ENCODE data around the gene SORBS2.

The SORBS2 gene

DNA sequence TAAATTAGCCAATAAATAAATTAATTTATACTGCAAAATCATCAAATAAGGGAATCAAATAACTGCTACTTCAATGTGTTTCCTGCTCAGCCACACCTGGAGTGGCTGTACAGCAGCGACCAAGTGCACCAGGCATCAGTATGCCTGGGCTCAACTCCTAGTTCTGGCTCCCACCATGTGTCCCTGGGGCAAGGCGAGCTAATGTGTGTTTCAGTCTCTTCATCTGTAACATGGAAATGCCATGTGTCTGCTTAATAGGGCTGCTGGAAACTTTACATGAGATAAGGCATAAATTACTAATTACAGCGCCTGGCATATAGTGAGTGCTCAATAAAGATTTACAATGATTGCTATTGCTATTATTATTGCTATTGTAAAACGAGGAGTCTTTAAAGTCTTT, 167.6 kb downstream of the SORBS2 start:
- DNase-seq (ENCODE audit: low read depth in 2 of 3, low spot score in 2 of 3), result no peak

DNA sequence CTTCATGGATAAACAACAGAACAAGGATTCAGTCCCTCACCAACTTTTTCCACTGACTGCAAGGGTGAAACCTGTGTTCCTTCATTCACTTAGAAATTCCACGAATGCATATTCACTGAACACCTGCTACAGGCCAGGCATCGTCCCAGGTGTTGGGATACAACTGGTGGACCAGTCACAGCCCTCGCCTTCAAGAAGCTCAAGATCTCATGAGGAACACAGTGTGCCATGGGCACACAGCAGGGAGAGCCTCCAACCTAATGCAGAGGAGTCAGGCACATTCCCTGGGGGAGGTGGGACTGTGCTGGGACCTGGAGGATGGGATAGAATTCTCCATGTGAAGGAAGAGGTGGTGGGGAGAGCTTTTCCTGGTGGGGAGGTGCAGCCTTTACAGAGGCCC, 169.1 kb downstream of the SORBS2 start:
- no peak for DNase-seq (ENCODE audit: low read depth in 2 of 3, low spot score in 2 of 3)

- DNase-seq (ENCODE audit: low read depth in 2 of 3, low spot score in 2 of 3), result no peak
These were observed 171.0 kb downstream of the SORBS2 start for GRCh38 chr4:185640811-185641675.

- DNase-seq (ENCODE audit: low read depth in 2 of 3, low spot score in 2 of 3), result no peak
These were observed 173.3 kb downstream of the SORBS2 start for GRCh38 chr4:185638548-185639301.

DNA sequence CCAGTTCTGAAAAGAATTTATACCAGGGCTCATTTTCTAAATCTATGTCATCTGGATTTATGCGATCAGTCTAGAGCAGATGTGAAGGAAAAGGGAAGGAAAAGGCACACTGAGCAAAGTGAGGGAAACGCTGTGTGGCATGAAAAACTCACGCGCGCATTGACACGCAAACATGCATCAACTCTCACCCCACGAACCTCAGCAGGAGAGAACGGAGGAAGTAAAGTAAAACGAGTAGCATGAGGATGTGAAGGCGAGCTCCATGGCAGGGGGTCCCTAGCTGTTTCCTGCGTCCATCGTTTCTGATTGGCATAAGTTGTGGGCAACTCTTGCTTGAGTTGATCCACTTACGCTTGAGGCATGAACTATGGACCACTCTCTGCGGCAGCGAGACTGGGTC, 173.9 kb downstream of the SORBS2 start:
- DNase-seq (ENCODE audit: low read depth in 2 of 3, low spot score in 2 of 3), result no peak

DNA sequence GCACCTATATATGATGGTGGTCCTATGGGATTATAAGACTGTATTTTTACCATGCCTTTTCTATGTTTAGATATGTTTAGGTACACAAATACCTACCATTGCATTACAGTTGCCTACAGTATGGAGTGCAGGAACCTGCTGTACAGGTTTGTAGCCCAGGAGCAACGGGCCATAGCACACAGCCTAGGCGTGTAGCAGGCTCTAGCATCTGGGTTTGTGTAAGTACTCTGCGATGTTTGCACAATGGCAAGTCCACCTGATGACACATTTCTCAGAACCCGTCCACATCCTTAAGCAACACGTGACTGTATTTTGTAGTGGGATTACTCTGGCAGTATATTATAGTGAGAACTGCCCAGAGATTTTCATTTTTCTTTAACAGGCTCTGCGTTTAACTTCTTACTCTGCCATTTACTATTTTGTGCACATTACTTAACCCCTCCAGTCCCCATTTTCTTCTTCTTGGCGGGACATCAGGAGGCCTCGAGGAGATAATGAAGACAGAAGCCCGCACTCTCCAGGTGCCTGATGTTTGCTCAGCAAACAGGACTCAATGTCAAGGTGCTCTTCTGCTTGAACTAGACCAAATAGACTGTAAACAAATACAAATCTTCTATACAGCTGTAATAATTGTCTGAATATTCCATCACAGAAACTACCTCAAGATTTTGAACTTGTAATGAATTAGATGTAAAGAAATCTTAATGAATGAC, 174.7 kb downstream of the SORBS2 start:
- DNase-seq (ENCODE audit: low read depth in 2 of 3, low spot score in 2 of 3), result no peak

DNA sequence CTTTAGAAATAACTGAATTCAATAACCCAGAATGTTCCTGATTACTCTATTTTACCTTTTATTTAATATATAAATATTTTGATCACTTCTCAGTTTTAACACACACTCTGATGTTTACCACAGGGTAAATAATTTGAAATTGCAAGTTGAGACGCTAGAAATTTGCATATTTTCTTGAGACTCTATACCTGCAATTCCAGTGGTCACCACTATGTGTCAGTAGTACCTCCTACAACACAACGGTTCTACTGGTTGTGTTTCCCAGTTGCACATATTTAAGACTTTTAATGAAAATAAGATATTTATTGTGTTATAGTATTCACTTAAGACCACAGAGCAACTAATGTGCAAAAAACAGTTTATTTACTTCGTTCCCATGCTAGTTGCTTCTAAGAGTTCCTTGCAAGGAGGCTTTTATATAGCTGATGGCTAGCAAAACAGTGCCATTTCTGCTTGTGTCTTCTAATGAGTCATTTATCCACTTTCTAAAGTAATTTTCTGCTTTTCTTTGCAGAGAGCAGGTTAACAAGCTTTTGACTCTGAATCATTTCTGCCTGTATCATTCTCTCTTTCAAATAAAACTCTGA, 177.8 kb downstream of the SORBS2 start:
- DNase-seq (ENCODE audit: low read depth in 2 of 3, low spot score in 2 of 3), result no peak

DNA sequence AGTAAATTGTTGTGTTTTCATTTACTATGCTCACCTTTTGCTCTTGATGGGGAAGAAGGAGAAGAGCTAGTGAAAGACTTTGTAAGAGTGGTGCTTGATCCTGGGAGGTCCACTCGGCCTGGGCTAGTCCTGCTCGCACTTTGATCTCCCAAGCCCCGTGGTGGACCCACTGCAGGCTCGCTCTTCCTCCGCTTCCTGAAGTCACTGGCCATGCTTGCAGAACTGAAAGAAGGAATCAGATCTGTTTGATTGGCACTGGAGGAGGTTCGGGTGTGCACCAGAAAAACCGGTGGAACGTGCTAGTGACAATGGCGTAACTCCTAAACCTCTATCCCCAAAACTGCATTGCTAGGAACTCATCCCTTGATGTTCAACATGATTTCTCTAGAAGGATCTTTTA, 185.2 kb downstream of the SORBS2 start:
- no peak for DNase-seq (ENCODE audit: low read depth in 2 of 3, low spot score in 2 of 3)

DNA sequence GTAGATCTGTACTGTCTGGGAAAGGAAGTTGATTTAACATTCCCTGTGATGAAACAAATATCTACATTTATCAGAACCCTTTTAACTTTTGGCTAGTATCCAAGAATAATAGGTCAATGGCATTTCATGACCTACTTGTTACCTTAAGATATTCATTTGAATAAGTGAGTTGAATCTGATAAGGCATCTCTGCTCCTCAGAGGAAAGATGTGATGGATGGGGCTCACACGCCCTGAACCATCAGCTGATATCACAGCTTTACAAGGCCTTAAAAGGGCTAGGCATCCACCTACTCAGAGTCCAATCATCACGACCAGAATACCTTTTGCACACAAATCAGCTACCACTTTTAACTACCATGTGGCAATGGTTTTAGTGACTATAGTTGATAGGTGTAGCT, 186.5 kb downstream of the SORBS2 start:
- no peak for DNase-seq (ENCODE audit: low read depth in 2 of 3, low spot score in 2 of 3)

DNA sequence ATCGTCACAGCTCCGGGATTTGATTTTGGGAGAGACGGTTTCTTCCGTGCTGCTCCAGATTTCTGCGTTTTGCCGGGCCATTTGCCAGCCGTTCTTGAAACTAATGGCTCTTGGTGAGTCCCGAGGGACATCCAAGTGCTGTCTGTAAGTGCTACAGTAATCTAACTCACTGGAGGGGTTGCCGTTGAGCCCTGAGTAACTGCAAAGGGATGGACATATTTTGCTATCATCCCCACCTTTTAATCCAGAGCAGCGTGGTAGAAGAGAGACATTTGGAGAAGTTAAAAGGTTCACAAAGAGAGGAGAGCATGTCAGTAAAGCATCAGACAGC, 187.8 kb downstream of the SORBS2 start:
- no peak for DNase-seq (ENCODE audit: low read depth in 2 of 3, low spot score in 2 of 3)

GRCh38 chr4:185623444-185624258, 188.3 kb downstream of the SORBS2 start:
- DNase-seq (ENCODE audit: low read depth in 2 of 3, low spot score in 2 of 3), result no peak

DNA sequence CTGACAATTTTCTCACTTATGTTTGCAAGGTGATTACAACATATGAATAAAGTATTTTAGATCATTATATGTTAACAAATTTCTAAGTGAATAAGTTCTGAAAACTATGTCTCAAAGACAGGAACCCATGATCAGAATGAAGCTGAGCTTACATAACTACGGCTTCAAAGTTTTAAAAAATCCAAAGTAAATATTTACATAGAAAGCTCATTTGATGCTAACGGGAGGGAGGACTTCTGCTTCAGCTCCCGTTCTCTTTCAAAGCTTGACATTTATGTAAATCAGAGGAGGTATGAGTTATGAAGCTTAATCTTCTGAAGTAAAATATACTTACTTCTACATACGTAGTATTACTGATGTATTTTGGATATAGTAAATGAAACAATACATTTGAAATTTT, 203.8 kb downstream of the SORBS2 start:
- DNase-seq (ENCODE audit: low read depth in 2 of 3, low spot score in 2 of 3), result no peak

- DNase-seq (ENCODE audit: low read depth in 2 of 3, low spot score in 2 of 3), result no peak
These were observed 209.6 kb downstream of the SORBS2 start for GRCh38 chr4:185602397-185602796.

GRCh38 chr4:185600801-185601434, 211.1 kb downstream of the SORBS2 start:
- no peak for DNase-seq (ENCODE audit: low read depth in 2 of 3, low spot score in 2 of 3)

DNA sequence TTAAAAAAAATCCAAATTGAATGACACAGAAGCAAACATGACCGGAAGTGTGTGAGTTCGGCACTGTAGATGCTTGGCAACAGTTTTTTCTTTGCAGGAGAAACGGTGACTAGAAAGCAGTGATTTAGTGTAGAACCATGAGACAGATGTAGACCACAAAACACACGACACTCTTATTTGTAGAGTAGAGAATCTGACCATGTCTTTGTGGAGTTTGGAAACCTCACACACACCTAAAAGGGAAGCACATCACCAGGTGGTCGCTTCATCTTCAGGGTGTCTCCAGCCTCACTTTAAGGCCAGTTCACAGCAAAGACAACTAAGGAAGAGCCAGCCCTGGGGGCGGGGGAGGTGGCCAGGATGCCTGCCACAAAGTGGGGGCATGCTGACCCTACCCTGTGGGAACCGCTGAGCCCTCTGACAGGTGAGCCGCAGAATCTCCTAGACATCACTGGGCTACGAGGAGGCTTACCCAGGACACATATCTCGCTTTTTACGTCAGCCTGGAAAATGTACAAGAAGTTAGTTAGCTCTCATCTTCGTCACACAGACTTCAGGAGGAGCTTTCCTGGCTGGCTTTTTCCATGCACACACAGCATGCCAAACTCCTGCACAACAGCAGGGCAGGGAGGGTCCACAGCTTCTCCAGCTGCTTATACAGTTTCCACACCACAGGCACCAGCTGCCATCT, 212.3 kb downstream of the SORBS2 start:
- DNase-seq (ENCODE audit: low read depth in 2 of 3, low spot score in 2 of 3), result no peak

- no peak for DNase-seq (ENCODE audit: low read depth in 2 of 3, low spot score in 2 of 3)
These were observed 213.0 kb downstream of the SORBS2 start for GRCh38 chr4:185598846-185599552.

DNA sequence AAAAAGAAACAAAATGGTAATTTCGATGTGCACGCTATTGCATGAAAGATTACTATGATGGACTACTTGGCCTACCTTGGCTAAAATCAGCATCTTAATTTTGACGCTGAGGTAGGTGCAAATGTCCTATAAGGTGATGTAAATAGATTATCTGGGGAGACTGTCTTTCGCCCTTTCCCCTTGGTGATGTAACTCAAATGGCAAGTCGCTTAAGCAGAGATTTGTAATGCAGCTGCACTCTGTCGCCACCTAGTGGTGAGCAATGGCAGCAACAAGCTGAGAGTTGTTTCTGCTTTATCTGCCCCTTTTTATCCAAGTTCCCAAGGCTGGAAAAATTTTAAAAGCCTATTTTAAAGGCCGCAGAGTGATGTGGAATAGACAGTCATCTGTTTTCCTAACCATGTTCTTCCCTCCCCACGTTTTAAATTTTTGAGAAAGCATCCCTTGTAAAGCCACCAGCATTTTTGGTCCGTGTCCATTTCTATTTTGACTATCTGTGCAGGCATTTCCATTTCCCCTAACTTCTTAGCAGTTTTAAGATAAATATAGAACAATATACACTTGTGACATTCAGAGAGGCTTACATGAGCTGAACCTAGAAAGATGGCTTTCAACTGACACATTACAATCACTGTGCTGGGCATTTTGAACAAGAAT, 214.3 kb downstream of the SORBS2 start:
- peak in 2 of 3 experiments; percentile 22 to 49 for DNase-seq (ENCODE audit: low read depth in 2 of 3, low spot score in 2 of 3)

- no peak for DNase-seq (ENCODE audit: low read depth in 2 of 3, low spot score in 2 of 3)
These were observed 219.0 kb downstream of the SORBS2 start for GRCh38 chr4:185592845-185593488.

Measured in activated CD8-positive, alpha-beta memory T cell treated with anti-CD3 and anti-CD28 coated beads for 48 hours (primary cell).